Neuron (in vitro differentiated cells): Measurements from ENCODE around the gene HOXD12.

Experiments used
- H2AFZ ChIP-seq: one replicate; pipeline ENCODE4 v1.6.1; 2013; ENCODE audit warnings: low read depth, mild to moderate bottlenecking, inconsistent platforms, low read length, moderate library complexity
- H3K27me3 ChIP-seq: one replicate; pipeline ENCODE4 v1.6.1; 2013; ENCODE audit warnings: low read length; ENCODE audit not compliant: insufficient read depth
- H3K36me3 ChIP-seq: one replicate; pipeline ENCODE4 v1.6.1; 2013; ENCODE audit warnings: low read length; ENCODE audit not compliant: insufficient read depth
- H3K4me1 ChIP-seq: one replicate; pipeline ENCODE4 v1.6.1; 2013; ENCODE audit warnings: low read length; ENCODE audit not compliant: insufficient read depth
- H3K4me3 ChIP-seq: 2 replicates; pipeline ENCODE4 v1.5.1; 2013; ENCODE audit warnings: mild to moderate bottlenecking, low read length, moderate library complexity
- H3K9me3 ChIP-seq: one replicate; pipeline ENCODE4 v1.6.1; 2013; ENCODE audit warnings: low read length

The HOXD12 gene

DNA sequence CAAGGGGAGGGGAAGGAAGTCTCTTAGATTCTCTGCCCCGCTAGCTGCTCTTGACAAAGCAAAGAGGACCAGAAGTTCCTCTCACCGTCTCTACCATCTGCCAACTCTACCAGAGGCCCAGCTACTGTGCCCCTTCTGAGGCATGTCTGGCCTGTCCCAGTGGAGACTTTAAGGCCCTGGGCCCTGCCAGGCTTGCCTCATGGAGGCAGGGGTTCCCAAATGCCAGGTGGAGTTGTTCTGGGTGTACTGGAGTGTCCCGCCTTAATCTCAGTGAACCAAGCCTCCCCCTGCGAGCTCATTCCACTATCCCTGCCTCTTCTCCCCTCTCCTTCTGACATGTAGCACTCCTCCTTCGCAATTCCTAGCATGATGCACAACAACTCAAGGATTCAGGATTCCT is 2.2 kb downstream of the HOXD12 start:
- H3K4me3 ChIP-seq, result no peak overlapping the region
- peaks cover 3% of the 10 kb centered on the region for H3K4me1 ChIP-seq
- H3K9me3 ChIP-seq, result no peaks in the 10 kb centered on the region
- H3K36me3 ChIP-seq, result no peaks in the 10 kb centered on the region
- peaks cover 100% of the 10 kb centered on the region for H3K27me3 ChIP-seq
- no peak overlapping the region for H2AFZ ChIP-seq

DNA sequence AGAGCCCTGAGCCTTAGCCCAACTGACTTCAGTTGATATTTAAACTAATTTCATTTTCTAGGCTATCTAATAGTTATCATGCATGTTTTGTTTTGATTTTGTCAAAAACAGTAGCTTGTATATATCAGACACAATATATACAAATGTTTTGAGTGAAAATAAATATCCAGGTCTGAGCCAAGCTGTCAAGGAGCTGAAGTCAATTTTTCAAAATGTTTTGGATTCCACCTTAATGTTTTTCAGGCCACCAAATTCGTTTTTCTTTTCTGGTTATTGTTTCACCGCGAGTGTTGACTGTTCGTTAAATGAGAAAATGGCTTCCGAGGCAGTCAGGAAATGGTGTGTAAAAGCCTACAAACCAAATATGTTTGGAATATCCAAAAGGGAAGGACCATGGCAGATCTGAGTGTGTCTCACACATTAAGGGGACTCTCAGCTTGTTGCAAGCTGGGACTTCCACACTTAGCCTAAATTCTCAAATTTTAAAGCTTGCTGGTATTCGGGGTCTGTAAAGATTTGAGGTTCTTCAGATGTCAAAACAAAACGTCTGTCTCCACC is 2.8 kb downstream of the HOXD12 start:
- Histone ChIP-seq H3K4me1 (peaks cover 3% of the 10 kb centered on the region), H3K36me3 (no peaks in the 10 kb centered on the region), H3K27me3 (peaks cover 100% of the 10 kb centered on the region), H3K9me3 (no peaks in the 10 kb centered on the region), H2AFZ (no peak overlapping the region), H3K4me3 (no peak overlapping the region)

DNA sequence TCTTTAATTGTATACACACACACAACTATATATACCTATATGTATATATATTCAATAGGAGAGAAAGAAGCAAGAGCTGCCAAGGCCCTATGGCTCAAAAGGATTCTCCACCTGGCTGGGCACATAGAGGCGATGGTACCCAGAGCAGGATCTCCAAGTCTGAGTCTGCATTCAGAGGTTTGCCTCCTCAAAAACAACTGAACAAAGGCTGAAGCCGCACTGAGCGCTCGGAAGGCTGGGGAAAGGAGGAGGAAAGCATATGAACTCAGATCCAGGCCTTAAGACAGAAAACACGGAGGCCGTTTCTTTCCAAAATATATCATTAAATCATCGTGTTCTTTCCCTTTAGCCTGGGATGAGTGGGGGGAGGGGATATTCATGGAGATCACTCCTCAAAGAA is 3.6 kb downstream of the HOXD12 start:
- peaks cover 99% of the 10 kb centered on the region for H3K27me3 ChIP-seq
- no peak overlapping the region for H3K4me3 ChIP-seq
- no peak overlapping the region for H2AFZ ChIP-seq
- no peaks in the 10 kb centered on the region for H3K4me1 ChIP-seq
- H3K9me3 ChIP-seq, result no peaks in the 10 kb centered on the region
- no peaks in the 10 kb centered on the region for H3K36me3 ChIP-seq

DNA sequence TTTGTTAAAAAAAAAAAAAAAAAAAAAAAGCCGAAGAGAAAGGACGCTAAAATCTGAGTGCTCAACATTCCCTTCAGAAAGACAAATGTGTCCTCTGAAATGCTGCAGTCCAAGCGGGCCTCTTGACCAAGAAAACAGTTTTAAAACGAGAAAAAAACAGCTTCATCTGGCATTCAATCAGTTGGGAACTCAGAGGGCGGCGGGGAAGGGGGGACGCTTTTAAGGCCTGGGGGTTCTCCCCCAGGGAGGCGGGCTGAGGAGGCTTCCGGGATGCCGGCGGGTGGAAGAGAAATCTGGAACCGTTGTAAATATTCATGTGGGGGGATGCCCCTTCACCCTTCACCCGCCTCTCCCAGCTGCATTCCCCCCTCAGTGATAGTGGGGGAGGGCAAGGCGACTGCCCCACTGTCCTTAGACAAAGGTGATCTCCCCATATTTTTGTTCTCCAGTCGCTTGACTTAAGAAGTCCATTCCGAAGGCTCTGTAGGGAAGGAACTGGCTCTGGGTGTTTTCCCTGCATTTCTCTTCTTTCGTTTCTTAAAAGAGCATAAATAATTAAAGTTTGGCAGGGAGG is 4.2 kb downstream of the HOXD12 start:
- H3K9me3 ChIP-seq, result no peaks in the 10 kb centered on the region
- H3K4me1 ChIP-seq, result no peaks in the 10 kb centered on the region
- peaks cover 98% of the 10 kb centered on the region for H3K27me3 ChIP-seq
- H3K4me3 ChIP-seq, result no peak overlapping the region
- H2AFZ ChIP-seq, result no peak overlapping the region
- no peaks in the 10 kb centered on the region for H3K36me3 ChIP-seq

DNA sequence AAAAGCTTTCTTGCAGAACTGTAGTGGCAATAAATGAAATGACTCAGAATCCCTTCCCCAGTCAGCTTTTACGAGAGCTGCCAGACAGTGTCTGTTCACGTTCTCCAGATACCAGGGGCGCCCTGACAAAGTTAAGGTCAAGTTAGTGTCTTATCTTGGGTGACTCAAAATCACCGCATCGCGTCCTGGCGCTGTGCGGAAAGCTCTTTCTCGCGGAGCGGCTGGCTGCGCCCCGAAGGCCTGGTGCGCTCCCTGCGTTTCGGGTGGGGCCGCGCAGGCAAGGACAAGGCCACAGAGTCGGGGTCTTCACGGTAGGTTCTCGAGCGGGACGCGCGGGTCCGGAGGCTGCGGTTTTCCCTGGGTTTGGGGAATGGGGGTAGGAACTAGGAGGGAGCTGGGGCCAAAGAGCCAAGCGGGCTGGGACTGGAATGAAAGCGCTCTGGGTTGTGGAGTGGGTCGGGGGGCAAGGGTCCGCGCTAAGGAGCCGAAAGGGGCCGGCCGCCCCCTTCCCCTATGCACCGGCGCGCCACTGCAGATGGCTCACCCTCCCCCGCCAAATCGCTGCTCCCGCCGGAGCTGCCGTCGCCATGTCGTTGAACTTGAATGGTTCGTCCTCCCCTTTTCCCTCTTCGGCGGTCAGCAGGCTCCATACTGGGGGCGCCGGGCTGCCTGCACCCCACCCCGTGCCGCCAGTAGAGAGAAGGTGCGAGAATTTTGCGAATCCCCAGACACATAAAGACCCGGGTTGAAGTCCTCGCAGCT is 4.9 kb downstream of the HOXD12 start:
- Histone ChIP-seq H3K9me3 (no peaks in the 10 kb centered on the region), H3K27me3 (peaks cover 98% of the 10 kb centered on the region), H3K36me3 (no peaks in the 10 kb centered on the region), H3K4me3 (no peak overlapping the region), H3K4me1 (no peaks in the 10 kb centered on the region), H2AFZ (no peak overlapping the region)

DNA sequence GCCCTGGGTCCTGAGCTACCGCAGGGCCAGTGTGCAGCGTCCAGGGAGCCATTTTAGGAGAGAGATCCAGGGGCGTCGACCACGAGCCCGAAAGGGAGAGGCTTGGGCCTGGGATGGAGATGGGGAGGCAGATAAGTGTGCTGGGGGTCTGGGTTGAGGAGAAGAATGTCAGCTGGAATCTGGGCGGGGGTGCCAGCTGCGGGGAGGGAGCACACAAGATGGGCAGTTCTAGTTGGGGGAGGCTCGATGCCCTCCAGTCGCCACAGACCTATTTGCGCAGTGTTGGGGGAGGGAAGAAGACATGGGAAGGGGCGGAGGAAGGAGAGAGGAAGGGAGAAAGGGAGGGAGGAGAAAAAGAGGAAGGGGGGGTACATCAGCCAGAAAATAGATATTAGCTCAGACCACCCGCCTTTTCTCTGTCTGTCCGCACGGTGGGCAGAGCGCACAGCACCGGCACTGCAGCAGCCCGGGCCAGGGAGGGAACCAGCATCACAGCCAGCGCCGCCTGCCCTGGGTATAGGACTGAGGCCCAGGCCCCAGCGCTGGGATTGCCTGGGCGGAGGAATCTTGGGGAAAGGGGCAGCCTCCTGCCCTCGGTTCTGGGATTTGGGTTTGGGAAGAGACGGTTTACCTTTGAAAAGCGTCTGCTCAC is 5.6 kb downstream of the HOXD12 start:
- H3K27me3 ChIP-seq, result peaks cover 98% of the 10 kb centered on the region
- no peaks in the 10 kb centered on the region for H3K36me3 ChIP-seq
- H3K9me3 ChIP-seq, result no peaks in the 10 kb centered on the region
- no peak overlapping the region for H3K4me3 ChIP-seq
- H2AFZ ChIP-seq, result no peak overlapping the region
- H3K4me1 ChIP-seq, result no peaks in the 10 kb centered on the region

DNA sequence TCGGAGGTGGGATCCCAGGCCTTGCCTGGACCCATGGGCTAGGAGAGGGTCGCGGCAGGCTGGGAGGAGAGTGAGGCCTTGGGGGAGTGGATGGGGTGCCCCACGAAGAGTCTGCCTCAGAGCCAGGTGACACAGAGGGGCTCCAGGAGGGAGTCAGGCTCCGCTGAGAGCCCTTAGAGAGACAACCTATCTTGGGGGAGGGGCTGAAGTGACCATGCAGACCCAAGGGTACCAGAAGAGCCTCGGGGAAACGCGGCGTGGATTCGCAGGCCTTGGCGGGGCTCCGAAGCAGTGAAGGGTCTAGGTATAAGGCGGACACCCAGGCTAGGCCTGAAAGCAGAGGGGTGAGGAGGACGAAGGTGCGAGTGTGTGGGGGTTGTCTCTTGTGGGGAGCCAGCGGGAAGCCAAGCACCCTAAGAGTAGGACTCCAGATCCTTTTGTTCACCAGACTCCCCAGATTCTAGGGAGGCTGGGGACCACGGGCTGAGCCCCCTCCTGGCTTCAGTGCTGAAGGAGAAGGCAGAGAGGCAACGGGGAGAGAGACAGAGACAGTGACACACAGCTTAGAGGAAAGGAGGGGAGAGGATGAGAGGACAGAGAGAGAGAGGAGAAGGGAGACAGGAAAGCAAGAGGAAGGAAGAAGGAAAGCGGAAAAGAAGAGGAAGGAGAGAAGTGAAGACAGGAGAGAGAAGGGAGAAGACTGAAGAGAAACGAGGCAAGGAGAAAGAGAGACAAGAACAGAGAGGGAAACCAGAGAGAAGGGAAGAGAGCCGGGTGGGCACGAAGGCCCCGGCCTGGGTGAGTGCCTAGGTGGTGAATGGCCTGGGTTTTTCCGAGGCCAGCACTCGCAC is 6.4 kb downstream of the HOXD12 start:
- Histone ChIP-seq H2AFZ (no peak overlapping the region), H3K4me1 (no peaks in the 10 kb centered on the region), H3K27me3 (peaks cover 98% of the 10 kb centered on the region), H3K9me3 (no peaks in the 10 kb centered on the region), H3K36me3 (no peaks in the 10 kb centered on the region), H3K4me3 (no peak overlapping the region)

DNA sequence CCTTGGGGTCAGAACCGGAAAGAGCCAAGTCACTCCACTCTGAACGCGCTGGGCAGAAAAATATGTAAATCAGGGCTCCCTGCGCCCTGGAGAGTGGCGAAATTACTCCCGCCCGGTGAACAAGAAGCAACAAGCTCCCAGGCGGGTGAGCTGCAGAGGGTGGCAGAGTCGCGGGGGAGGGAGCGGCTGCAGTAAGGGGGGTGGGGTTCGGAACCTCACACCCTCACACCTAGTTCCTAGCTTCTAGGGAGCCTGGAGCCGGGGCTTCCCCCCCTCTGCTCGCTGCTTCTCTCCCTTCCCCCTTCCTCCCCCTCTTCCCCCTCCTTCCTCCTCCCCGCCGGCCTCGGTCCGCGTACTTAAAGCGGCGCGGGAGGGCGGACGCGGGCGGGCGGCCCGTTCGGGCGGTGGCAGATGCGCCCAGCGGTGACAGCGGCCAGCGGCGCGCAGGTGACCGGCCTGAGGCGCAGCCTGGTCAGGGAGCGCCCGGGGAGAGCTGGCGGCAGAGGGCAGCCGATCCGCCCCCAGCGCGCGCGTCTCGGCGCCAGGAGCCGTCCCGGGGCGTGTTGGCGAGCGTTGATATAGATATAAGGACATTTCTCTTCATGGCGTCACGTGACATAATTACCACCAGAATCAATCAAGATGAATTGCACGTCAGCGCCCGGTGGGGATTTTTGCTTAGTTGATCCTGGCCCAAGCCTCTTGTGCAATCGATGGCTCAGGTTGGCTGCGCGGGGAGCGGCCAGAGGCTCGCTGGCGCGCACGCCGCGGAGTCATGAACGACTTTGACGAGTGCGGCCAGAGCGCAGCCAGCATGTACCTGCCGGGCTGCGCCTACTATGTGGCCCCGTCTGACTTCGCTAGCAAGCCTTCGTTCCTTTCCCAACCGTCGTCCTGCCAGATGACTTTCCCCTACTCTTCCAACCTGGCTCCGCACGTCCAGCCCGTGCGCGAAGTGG is 7.3 kb downstream of the HOXD12 start, which contains the start of gene HOXD11:
Gene HOXD11 (plus strand): TSS at position 700 of the 959 bp plus-strand sequence. CDS start 76 bp downstream, at position 776.
- no peak within 1 kb of the TSS for H2AFZ ChIP-seq
- H3K27me3 ChIP-seq, result peaks cover 98% of the 10 kb centered on the region
- no peak within 1 kb of the TSS for H3K4me3 ChIP-seq
- no peaks in the 10 kb centered on the region for H3K9me3 ChIP-seq
- H3K4me1 ChIP-seq, result no peaks in the 10 kb centered on the region
- no peaks in the 10 kb centered on the region for H3K36me3 ChIP-seq

DNA sequence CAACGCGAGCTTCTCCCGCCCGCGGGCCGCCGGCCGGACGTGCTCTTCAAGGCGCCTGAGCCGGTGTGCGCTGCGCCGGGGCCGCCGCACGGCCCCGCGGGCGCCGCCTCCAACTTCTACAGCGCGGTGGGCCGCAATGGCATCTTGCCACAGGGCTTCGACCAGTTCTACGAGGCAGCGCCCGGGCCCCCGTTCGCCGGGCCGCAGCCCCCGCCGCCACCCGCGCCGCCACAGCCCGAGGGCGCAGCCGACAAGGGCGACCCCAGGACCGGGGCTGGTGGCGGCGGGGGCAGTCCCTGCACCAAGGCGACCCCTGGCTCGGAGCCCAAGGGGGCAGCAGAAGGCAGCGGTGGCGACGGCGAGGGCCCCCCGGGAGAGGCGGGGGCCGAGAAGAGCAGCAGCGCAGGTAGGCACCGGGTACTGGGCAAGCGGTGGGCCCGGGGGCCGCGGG is 8.2 kb downstream of the HOXD12 start:
- H3K4me3 ChIP-seq, result no peak overlapping the region
- no peak overlapping the region for H2AFZ ChIP-seq
- H3K4me1 ChIP-seq, result no peaks in the 10 kb centered on the region
- no peaks in the 10 kb centered on the region for H3K36me3 ChIP-seq
- peaks cover 98% of the 10 kb centered on the region for H3K27me3 ChIP-seq
- no peaks in the 10 kb centered on the region for H3K9me3 ChIP-seq

DNA sequence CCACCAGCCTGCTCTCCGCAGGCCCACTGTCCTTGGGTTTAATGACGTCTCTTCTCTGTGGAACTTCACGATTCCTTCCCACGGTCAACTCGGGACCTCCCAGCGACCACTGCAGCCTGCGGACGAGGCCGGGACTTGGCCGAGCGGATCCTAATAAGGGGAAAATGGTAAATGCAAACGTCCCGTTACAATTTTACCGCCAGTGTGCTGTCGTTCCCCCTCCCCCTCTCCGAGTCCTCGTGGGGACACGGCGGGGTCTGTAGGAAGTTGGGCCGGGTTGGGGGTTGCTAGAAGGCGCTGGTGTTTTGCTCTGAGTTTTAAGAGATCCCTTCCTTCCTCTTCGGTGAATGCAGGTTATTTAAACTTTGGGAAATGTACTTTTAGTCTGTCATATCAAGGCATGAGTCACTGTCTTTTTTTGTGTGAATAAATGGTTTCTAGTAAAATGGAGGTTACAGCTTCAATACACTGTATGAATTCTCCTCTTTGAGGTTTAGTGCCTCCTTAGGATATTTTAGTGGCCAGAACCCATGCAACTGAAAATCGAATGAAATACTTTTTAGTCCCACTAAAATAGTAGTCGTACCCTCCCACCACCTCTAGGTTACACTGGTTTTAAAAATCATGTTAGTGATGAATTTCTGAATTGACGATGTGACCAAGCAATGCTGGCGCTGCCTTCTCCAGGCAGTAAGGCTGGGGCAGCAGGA is 9.8 kb downstream of the HOXD12 start:
- H3K4me3 ChIP-seq, result no peak overlapping the region
- H3K4me1 ChIP-seq, result no peaks in the 10 kb centered on the region
- no peaks in the 10 kb centered on the region for H3K36me3 ChIP-seq
- H3K27me3 ChIP-seq, result peaks cover 98% of the 10 kb centered on the region
- H3K9me3 ChIP-seq, result no peaks in the 10 kb centered on the region
- no peak overlapping the region for H2AFZ ChIP-seq

DNA sequence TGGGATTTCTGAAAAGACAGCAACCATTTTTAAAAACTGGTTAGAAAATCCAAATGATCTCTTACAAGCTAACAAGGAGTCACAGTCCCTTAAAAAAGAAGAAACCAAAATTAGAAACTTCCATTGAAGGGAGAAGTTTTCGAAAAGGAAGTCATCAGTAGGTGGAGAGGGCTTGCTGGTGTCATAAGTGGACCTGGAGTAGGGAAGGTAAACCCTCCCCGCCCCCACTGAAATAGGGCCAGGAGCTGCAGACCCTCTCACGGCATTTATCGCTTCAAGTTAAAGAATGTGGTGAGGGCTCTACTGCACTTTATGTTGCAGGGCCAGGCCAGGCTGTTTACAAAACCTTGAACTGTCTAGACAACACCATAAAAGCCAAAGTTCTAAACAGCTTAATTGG is 10.4 kb downstream of the HOXD12 start:
- Histone ChIP-seq H2AFZ (no peak overlapping the region), H3K36me3 (no peaks in the 10 kb centered on the region), H3K4me3 (no peak overlapping the region)

More for the DNA sequence above, 10.4 kb downstream of the HOXD12 start:
- no peaks in the 10 kb centered on the region for H3K4me1 ChIP-seq
- peaks cover 98% of the 10 kb centered on the region for H3K27me3 ChIP-seq
- no peaks in the 10 kb centered on the region for H3K9me3 ChIP-seq
